H1 (cell line): Measurements from ENCODE around the gene CAST. TPM values are rescaled to one million over a fixed set of nuclear protein-coding genes. Genes with fewer than 3 reads are reported as not detected.

ENCODE experiments used
- CTCF ChIA-PET: fragments of 300-600 bp; sonication (Branson Sonifier 250); formaldehyde crosslinking; loops from one replicate; lab custom pipeline; 2021; ENCODE audit not compliant: partially characterized antibody; lab: Charles Lee
- POLR2A ChIA-PET: fragments of 300-600 bp; sonication (Branson Sonifier 250); formaldehyde crosslinking; loops from one replicate; lab custom pipeline; 2021; ENCODE audit warnings: inconsistent platforms; ENCODE audit not compliant: partially characterized antibody; lab: Charles Lee
- DNase-seq, 2 experiments: peaks; one replicate each; pipeline versions ENCODE4 v3.0.0 to v3.0.0-alpha.2; 2010 to 2022; ENCODE audit warnings: low spot score in 2 of 2, low read depth in 1 of 2, mixed read lengths in 1 of 2
- FAIRE-seq: peaks from 2 replicates; lab custom pipeline; 2011; peaks lifted over from hg19 to GRCh38; lab: Jason Lieb, UNC
- H2AFZ ChIP-seq: 2 replicates; pipeline ENCODE4 v1.8.1; 2012; ENCODE audit warnings: low read length, inconsistent platforms
- H2AK5ac ChIP-seq: 2 replicates; pipeline ENCODE4 v1.6.1; 2013; ENCODE audit warnings: low read depth, low read length
- H2BK120ac ChIP-seq: replicated peaks from 2 replicates; pipeline ENCODE3; 2013; ENCODE audit warnings: low read depth, low read length, inconsistent platforms
- H2BK12ac ChIP-seq: 2 replicates; pipeline ENCODE4 v1.6.1; 2013; ENCODE audit warnings: low read depth, low read length
- H2BK15ac ChIP-seq: 2 replicates; pipeline ENCODE4 v1.6.1; 2013; ENCODE audit warnings: low read length
- H2BK20ac ChIP-seq: 2 replicates; pipeline ENCODE4 v1.6.1; 2013; ENCODE audit warnings: low read length
- H2BK5ac ChIP-seq: 2 replicates; pipeline ENCODE4 v1.6.1; 2013; ENCODE audit warnings: low read depth, low read length
- H3K14ac ChIP-seq: 2 replicates; pipeline ENCODE4 v1.6.1; 2013; ENCODE audit warnings: inconsistent platforms; ENCODE audit not compliant: insufficient read length
- H3K18ac ChIP-seq: 2 replicates; pipeline ENCODE4 v1.6.1; 2013; ENCODE audit warnings: low read length; ENCODE audit errors: extremely low read depth
- H3K23ac ChIP-seq: 2 replicates; pipeline ENCODE4 v1.6.1; 2013; ENCODE audit warnings: inconsistent platforms; ENCODE audit not compliant: insufficient read length
- H3K23me2 ChIP-seq: 2 replicates; pipeline ENCODE4 v1.6.1; 2013; ENCODE audit warnings: low read depth, low read length
- H3K27ac ChIP-seq: 2 replicates; pipeline ENCODE4 v1.6.1; 2011; ENCODE audit warnings: low read depth, low read length, inconsistent platforms
- H3K27me3 ChIP-seq, 4 experiments: replicated peaks in 1 of 4; 1 replicate in 1 of 4; 2 replicates in 3 of 4; pipeline versions ENCODE4 v1.6.1 to v1.8.1; 2011 to 2013; ENCODE audit warnings: low read length in 3 of 4, mild to moderate bottlenecking in 3 of 4, inconsistent platforms in 2 of 4, mixed read lengths in 2 of 4, moderate library complexity in 1 of 4; ENCODE audit not compliant: control insufficient read depth in 3 of 4, insufficient read depth in 3 of 4; ENCODE audit errors: extremely low read depth in 1 of 4
- H3K36me3 ChIP-seq, 4 experiments: 2 replicates each; pipeline versions ENCODE4 v1.6.1 to v1.8.1; 2011 to 2013; ENCODE audit warnings: mild to moderate bottlenecking in 4 of 4, low read length in 3 of 4, moderate library complexity in 2 of 4, control low read depth in 1 of 4, inconsistent platforms in 1 of 4; ENCODE audit not compliant: insufficient read depth in 4 of 4, control insufficient read depth in 2 of 4
- H3K4ac ChIP-seq: replicated peaks from 2 replicates; pipeline ENCODE3; 2013; ENCODE audit warnings: low read length, low read depth, mixed read lengths, inconsistent platforms; ENCODE audit not compliant: insufficient read length
- H3K4me1 ChIP-seq, 4 experiments: replicated peaks in 1 of 4; 1 replicate in 1 of 4; 2 replicates in 3 of 4; pipeline versions ENCODE4 v1.6.1 to v1.8.1; 2011 to 2013; ENCODE audit warnings: low read length in 3 of 4, inconsistent platforms in 2 of 4, mixed read lengths in 1 of 4; ENCODE audit not compliant: insufficient read depth in 4 of 4, control insufficient read depth in 3 of 4
- H3K4me2 ChIP-seq, 2 experiments: 2 replicates each; pipeline versions ENCODE4 v1.6.1 to v1.8.1; 2011 to 2013; ENCODE audit warnings: low read depth in 2 of 2, low read length in 2 of 2, control low read depth in 1 of 2, inconsistent platforms in 1 of 2, mild to moderate bottlenecking in 1 of 2; ENCODE audit not compliant: insufficient read depth in 1 of 2
- H3K4me3 ChIP-seq, 4 experiments: fragments of 200-600, 300-600 bp in 1 of 4; sonication (generic), shearing (Covaris generic), sonication (Bioruptor Twin) in 1 of 4; 2 replicates each; pipeline versions ENCODE4 v1.5.1 to v1.8.1; 2011 to 2016; ENCODE audit warnings: low read length in 4 of 4, low read depth in 3 of 4, control low read depth in 2 of 4, inconsistent platforms in 2 of 4, mild to moderate bottlenecking in 2 of 4, mixed read lengths in 1 of 4, moderate library complexity in 1 of 4; ENCODE audit not compliant: insufficient read depth in 2 of 4; ENCODE audit errors: extremely low read depth in 1 of 4
- H3K56ac ChIP-seq: replicated peaks from 2 replicates; pipeline ENCODE3; 2013; ENCODE audit warnings: low read depth, mild to moderate bottlenecking, mixed read lengths, low read length, inconsistent platforms; ENCODE audit not compliant: insufficient read length
- H3K79me1 ChIP-seq: 2 replicates; pipeline ENCODE4 v1.6.1; 2013; ENCODE audit warnings: low read depth, low read length, control low read depth
- H3K79me2 ChIP-seq, 2 experiments: 2 replicates each; pipeline versions ENCODE4 v1.6.1 to v1.8.1; 2012 to 2013; ENCODE audit warnings: low read length in 2 of 2, mild to moderate bottlenecking in 2 of 2, inconsistent platforms in 1 of 2; ENCODE audit not compliant: insufficient read depth in 2 of 2, control insufficient read depth in 1 of 2
- H3K9ac ChIP-seq, 4 experiments: replicated peaks in 1 of 4; 1 replicate in 1 of 4; 2 replicates in 3 of 4; pipeline versions ENCODE4 v1.6.1 to v1.8.1; 2011 to 2013; ENCODE audit warnings: low read depth in 3 of 4, low read length in 3 of 4, control low read depth in 2 of 4, mild to moderate bottlenecking in 2 of 4, moderate library complexity in 2 of 4, inconsistent platforms in 1 of 4; ENCODE audit errors: extremely low read depth in 1 of 4
- H3K9me3 ChIP-seq, 2 experiments: 2 replicates each; pipeline versions ENCODE4 v1.6.1 to v1.8.1; 2012 to 2013; ENCODE audit warnings: mild to moderate bottlenecking in 2 of 2, moderate library complexity in 2 of 2, control low read depth in 1 of 2, inconsistent platforms in 1 of 2, low read depth in 1 of 2, low read length in 1 of 2, mixed read lengths in 1 of 2; ENCODE audit not compliant: insufficient read depth in 2 of 2
- H4K20me1 ChIP-seq, 2 experiments: replicated peaks in 1 of 2; 2 replicates each; pipeline versions ENCODE3 to v1.8.1; 2011 to 2013; ENCODE audit warnings: inconsistent platforms in 2 of 2, low read length in 2 of 2, mild to moderate bottlenecking in 1 of 2; ENCODE audit not compliant: insufficient read depth in 2 of 2, control insufficient read depth in 1 of 2
- H4K5ac ChIP-seq: 2 replicates; pipeline ENCODE4 v1.6.1; 2013; ENCODE audit warnings: low read length, low read depth, mixed read lengths, inconsistent platforms; ENCODE audit not compliant: insufficient read length
- H4K8ac ChIP-seq: 2 replicates; pipeline ENCODE4 v1.8.0; 2013; ENCODE audit warnings: mild to moderate bottlenecking, moderate library complexity, low read length, inconsistent platforms; ENCODE audit not compliant: insufficient read depth; ENCODE audit errors: extremely low read depth
- H4K91ac ChIP-seq: replicated peaks from 2 replicates; pipeline ENCODE3; 2013; ENCODE audit warnings: low read length, mixed read lengths, inconsistent platforms; ENCODE audit not compliant: insufficient read length
- CREB1 ChIP-seq: IDR thresholded peaks from 2 replicates; pipeline ENCODE4 v1.6.1; 2012; ENCODE audit warnings: inconsistent platforms
- EP300 ChIP-seq, 2 experiments: IDR thresholded peaks; 1 replicate in 1 of 2; 2 replicates in 1 of 2; pipeline ENCODE4 v1.6.1; 2011 to 2012; ENCODE audit warnings: low read depth in 2 of 2, low read length in 2 of 2, mild to moderate bottlenecking in 2 of 2, borderline replicate concordance in 1 of 2, inconsistent platforms in 1 of 2, moderate library complexity in 1 of 2
- NRF1 ChIP-seq: IDR thresholded peaks from 2 replicates; pipeline ENCODE4 v1.6.1; 2011; ENCODE audit warnings: mild to moderate bottlenecking, low read depth, low read length, improper control_type of control experiment
- POLR2A ChIP-seq, 2 experiments: IDR thresholded peaks; 1 replicate in 1 of 2; 2 replicates in 1 of 2; pipeline ENCODE4 v1.6.1; 2011; ENCODE audit warnings: low read depth in 2 of 2, low read length in 2 of 2, mild to moderate bottlenecking in 2 of 2; ENCODE audit errors: control extremely low read depth in 1 of 2
- RAD21 ChIP-seq, 2 experiments: IDR thresholded peaks in 1 of 2; conservative IDR thresholded peaks in 1 of 2; 2 replicates each; pipeline ENCODE4 v1.6.1; 2011; ENCODE audit warnings: low read depth in 2 of 2, low read length in 2 of 2, improper control_type of control experiment in 1 of 2, inconsistent platforms in 1 of 2, mild to moderate bottlenecking in 1 of 2, moderate library complexity in 1 of 2
- SAP30 ChIP-seq: fragments of 300-600 bp; sonication (generic); IDR thresholded peaks from 2 replicates; pipeline ENCODE4 v1.7.1; 2012; ENCODE audit warnings: low read length, moderate library complexity, mild to moderate bottlenecking, inconsistent platforms; ENCODE audit not compliant: insufficient read depth, insufficient replicate concordance
- SP2 ChIP-seq: IDR thresholded peaks from 2 replicates; pipeline ENCODE4 v1.6.1; 2012; ENCODE audit warnings: mild to moderate bottlenecking, low read length, inconsistent platforms
- TEAD4 ChIP-seq: IDR thresholded peaks from 2 replicates; pipeline ENCODE4 v1.6.1; 2012; ENCODE audit warnings: low read depth, low read length, inconsistent platforms, mixed read lengths
- WGBS, 2 experiments: shearing (Covaris generic) in 1 of 2; methylation state at CpG; one replicate each; pipeline versions ENCODE4 v1.1.6 to v1.1.7; 2013 to 2015; ENCODE audit warnings: low lambda C conversion rate in 2 of 2, mixed read lengths in 2 of 2, inconsistent platforms in 1 of 2, low coverage in 1 of 2, missing lambda C conversion rate in 1 of 2; ENCODE audit not compliant: insufficient replicate concordance in 2 of 2, insufficient coverage in 1 of 2, insufficient read length in 1 of 2; ENCODE audit errors: extremely low coverage in 1 of 2, missing lambda C conversion rate in 1 of 2; 5-methylcytosine and 5-hydroxymethylcytosine counted together
- polyA plus RNA-seq, 7 experiments: library from polyadenylated mRNA; depleted of rRNA in 3 of 7; stranded (reverse) in 5 of 7; unstranded in 2 of 7; fragments of >200 nt in 5 of 7; fragments of 200-250 nt in 2 of 7; gene quantifications; 1 replicate in 5 of 7; 2 replicates in 1 of 7; 4 replicates in 1 of 7; pipeline versions ENCODE4 v1.2.1 to v1.2.3, GENCODE V29; 2011 to 2013; ENCODE audit warnings: missing spikeins in 2 of 7, mixed read lengths in 2 of 7
- total RNA-seq: library from RNA; stranded (reverse); fragmentation: NEBNext Ultra II Directional; extraction: Animal tissue kit (Norgen Biotek cat#: 25700); gene quantifications from 2 replicates; pipeline ENCODE4 v1.2.1, GENCODE V29; 2021
- TF ChIP-seq, protein P1 (sequence below): IDR thresholded peaks from 2 replicates; pipeline ENCODE4 v1.6.1; 2012; ENCODE audit warnings: inconsistent platforms
- TF ChIP-seq, protein P2 (sequence below): IDR thresholded peaks from 2 replicates; pipeline ENCODE4 v1.6.1; 2012; ENCODE audit warnings: low read length, inconsistent platforms

CAST gene
- total and polyA plus RNA-seq, 2 of the 8 experiments (the other 6 are each of a cell fraction or from before 2014, with no cell fraction given) = 9.0 to 48.2 TPM

DNA sequence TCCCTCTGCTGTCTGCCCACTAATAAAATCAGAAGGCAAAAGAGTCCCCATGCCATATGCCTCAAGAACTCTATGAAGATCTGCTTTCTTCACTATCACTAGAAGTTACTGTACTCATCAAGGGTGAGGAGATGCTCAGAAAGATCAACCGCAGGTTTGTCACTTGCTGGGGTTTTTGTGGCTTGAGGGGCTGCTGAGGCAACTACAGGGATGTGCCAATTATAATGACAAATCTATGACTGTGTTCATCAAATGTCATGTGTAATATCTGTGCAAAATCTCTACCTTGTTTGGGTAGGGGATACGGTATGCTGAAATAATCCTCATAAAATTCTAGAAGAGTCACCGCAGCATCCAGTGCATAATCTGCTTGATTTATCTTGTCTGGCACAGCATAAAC, 132.6 kb downstream of the CAST start:
- 94% methylated on average over 3 of the region's 3 CpGs; no CpG with 5 or more reads in 1 of the 2 experiments for WGBS, 2 experiments
- Histone ChIP-seq H3K36me3 (peaks cover 0 to 6% (median 0%) of the 10 kb centered on the region in 4 experiments; a peak in 3 of 8 replicates), H3K79me2 (no peaks in the 10 kb centered on the region), H3K4me3 (no peak overlapping the region), H3K9ac (no peak overlapping the region), H3K4me1 (peaks cover 0 to 14% (median 7%) of the 10 kb centered on the region in 4 experiments; a peak in 3 of 7 replicates), H2BK15ac (no peak overlapping the region), H2AK5ac (no peak overlapping the region), H3K18ac (no peak overlapping the region), H3K23ac (no peak overlapping the region), H2AFZ (no peak overlapping the region), H3K56ac (no peak overlapping the region), H2BK120ac (no peak overlapping the region), H3K4me2 (no peak overlapping the region), H3K27me3 (no peaks in the 10 kb centered on the region), H2BK5ac (no peak overlapping the region), H3K23me2 (no peaks in the 10 kb centered on the region), H4K5ac (no peak overlapping the region), H4K20me1 (no peaks in the 10 kb centered on the region), H3K4ac (no peak overlapping the region), H4K91ac (no peak overlapping the region), H2BK12ac (no peak overlapping the region), H2BK20ac (no peak overlapping the region), H3K27ac (no peak overlapping the region), H4K8ac (no peak overlapping the region; the same call in 1 of the 2 replicates), H3K9me3 (no peaks in the 10 kb centered on the region), H3K14ac (no peak overlapping the region), H3K79me1 (no peaks in the 10 kb centered on the region)
- ChIA-PET POLR2A (no interaction called here), CTCF (interaction anchor here (1.4 kb wide), 1 partner anchor 26 kb away, joined by 5 read pairs; no protein-coding TSS in a partner anchor)
- DNase-seq (no peak), FAIRE-seq (no peak)
- TF ChIP-seq POLR2A (IDR thresholded peaks at IDR 0.05; ENCODE audit: control extremely low read depth in 1 of 2, low read depth in 2 of 2, low read length in 2 of 2) (no peak), RAD21 (IDR thresholded peaks at IDR 0.05 in 1 of 2, conservative IDR thresholded peaks at IDR 0.05 in 1 of 2; ENCODE audit: low read depth in 2 of 2, low read length in 2 of 2) (no peak), NRF1 (no peak), EP300 (IDR thresholded peaks at IDR 0.05; ENCODE audit: borderline replicate concordance in 1 of 2, low read depth in 2 of 2, low read length in 2 of 2) (no peak), SAP30 (no peak), TEAD4 (no peak), SP2 (no peak), CREB1 (no peak)
- TF ChIP-seq, protein P1, sequence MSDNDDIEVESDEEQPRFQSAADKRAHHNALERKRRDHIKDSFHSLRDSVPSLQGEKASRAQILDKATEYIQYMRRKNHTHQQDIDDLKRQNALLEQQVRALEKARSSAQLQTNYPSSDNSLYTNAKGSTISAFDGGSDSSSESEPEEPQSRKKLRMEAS = no peak
- TF ChIP-seq, protein P2, sequence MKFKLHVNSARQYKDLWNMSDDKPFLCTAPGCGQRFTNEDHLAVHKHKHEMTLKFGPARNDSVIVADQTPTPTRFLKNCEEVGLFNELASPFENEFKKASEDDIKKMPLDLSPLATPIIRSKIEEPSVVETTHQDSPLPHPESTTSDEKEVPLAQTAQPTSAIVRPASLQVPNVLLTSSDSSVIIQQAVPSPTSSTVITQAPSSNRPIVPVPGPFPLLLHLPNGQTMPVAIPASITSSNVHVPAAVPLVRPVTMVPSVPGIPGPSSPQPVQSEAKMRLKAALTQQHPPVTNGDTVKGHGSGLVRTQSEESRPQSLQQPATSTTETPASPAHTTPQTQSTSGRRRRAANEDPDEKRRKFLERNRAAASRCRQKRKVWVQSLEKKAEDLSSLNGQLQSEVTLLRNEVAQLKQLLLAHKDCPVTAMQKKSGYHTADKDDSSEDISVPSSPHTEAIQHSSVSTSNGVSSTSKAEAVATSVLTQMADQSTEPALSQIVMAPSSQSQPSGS = no peak
